DND-41 (cell line): ENCODE measurements around the gene CFAP100.

Experiments
- ATAC-seq: fragments of 200-7000 bp; cut with Tn5 transposase; 3 replicates; pipeline ENCODE4 v1.9.1; 2021; ENCODE audit warnings: low read depth; ENCODE audit not compliant: insufficient read depth
- DNase-seq: peaks from one replicate; pipeline ENCODE4 v3.0.0-alpha.2; 2020
- H2AFZ ChIP-seq: 2 replicates; pipeline ENCODE4 v1.6.0; 2012; ENCODE audit warnings: low read depth, low read length
- H3K27ac ChIP-seq: 2 replicates; pipeline ENCODE4 v1.5.1; 2012; ENCODE audit warnings: low read length, inconsistent platforms
- H3K27me3 ChIP-seq: fragments of 200-600 bp; sonication (generic); 2 replicates; pipeline ENCODE4 v1.6.0; 2012; ENCODE audit warnings: low read length, mild to moderate bottlenecking, inconsistent platforms; ENCODE audit not compliant: insufficient read depth, poor library complexity
- H3K36me3 ChIP-seq: 2 replicates; pipeline ENCODE4 v1.5.1; 2012; ENCODE audit warnings: low read length, inconsistent platforms; ENCODE audit not compliant: insufficient read depth
- H3K4me1 ChIP-seq: 2 replicates; pipeline ENCODE4 v1.5.1; 2012; ENCODE audit warnings: mild to moderate bottlenecking, low read length; ENCODE audit not compliant: insufficient read depth
- H3K4me2 ChIP-seq: 2 replicates; pipeline ENCODE4 v1.6.0; 2012; ENCODE audit warnings: mild to moderate bottlenecking, moderate library complexity, low read length, inconsistent platforms; ENCODE audit not compliant: insufficient read depth
- H3K4me3 ChIP-seq, 2 experiments: fragments of 200-600 bp in 1 of 2; shearing (Covaris generic) in 1 of 2; 2 replicates each; pipeline ENCODE4 v1.5.1; 2012 to 2016; ENCODE audit warnings: inconsistent platforms in 2 of 2, low read length in 2 of 2, mild to moderate bottlenecking in 2 of 2, low read depth in 1 of 2, moderate library complexity in 1 of 2
- H3K79me2 ChIP-seq: 2 replicates; pipeline ENCODE4 v1.6.0; 2012; ENCODE audit warnings: low read length, inconsistent platforms; ENCODE audit not compliant: insufficient read depth
- H3K9ac ChIP-seq: 2 replicates; pipeline ENCODE4 v1.6.0; 2012; ENCODE audit warnings: low read depth, mild to moderate bottlenecking, inconsistent platforms, low read length, moderate library complexity
- H3K9me3 ChIP-seq: 2 replicates; pipeline ENCODE4 v1.5.1; 2012; ENCODE audit warnings: low read length, moderate library complexity, mild to moderate bottlenecking, inconsistent platforms; ENCODE audit not compliant: insufficient read depth, severe bottlenecking
- H4K20me1 ChIP-seq: 2 replicates; pipeline ENCODE4 v1.6.0; 2012; ENCODE audit warnings: low read length; ENCODE audit not compliant: insufficient read depth
- EZH2 ChIP-seq: IDR thresholded peaks from 3 replicates; pipeline ENCODE4 v1.6.1; 2012; ENCODE audit warnings: borderline replicate concordance, low read depth, mild to moderate bottlenecking, moderate library complexity, low read length, inconsistent platforms; ENCODE audit not compliant: severe bottlenecking
- TF ChIP-seq, protein P1 (sequence below): IDR thresholded peaks from 2 replicates; pipeline ENCODE4 v1.5.1; 2012; ENCODE audit warnings: borderline replicate concordance, low read length, moderate library complexity, mild to moderate bottlenecking; ENCODE audit not compliant: poor library complexity, severe bottlenecking; ENCODE audit errors: extremely low read depth

Gene CFAP100

DNA sequence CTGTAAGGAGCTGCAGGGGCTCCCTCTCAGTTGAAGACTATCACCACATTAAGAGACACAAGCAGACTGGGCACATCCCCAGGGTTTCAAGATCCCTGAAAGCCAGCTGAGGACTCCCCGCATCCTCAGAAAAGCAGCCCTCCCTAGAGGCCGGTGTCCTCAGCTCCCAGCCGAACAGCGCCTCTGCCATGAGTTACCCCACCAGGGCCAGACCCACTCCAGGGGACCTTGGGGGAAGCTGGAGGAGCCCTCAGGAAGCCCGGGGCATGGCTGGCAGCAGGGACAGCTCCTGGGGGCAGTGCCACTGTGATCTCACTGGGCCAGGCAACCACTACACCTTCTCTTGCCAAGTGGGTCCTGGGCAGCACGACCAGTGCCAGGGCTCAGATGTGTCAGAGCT lies 45.6 kb upstream of the CFAP100 start:
- no peak overlapping the region for H3K9ac ChIP-seq
- H3K27ac ChIP-seq, result no peak overlapping the region
- H3K9me3 ChIP-seq, result no peaks in the 10 kb centered on the region
- no peaks in the 10 kb centered on the region for H3K27me3 ChIP-seq
- ATAC-seq (no peak), DNase-seq (no peak)
- H3K79me2 ChIP-seq, result no peaks in the 10 kb centered on the region
- no peak overlapping the region for H3K4me3 ChIP-seq
- no peak overlapping the region for H3K4me2 ChIP-seq
- TF ChIP-seq, protein P1, sequence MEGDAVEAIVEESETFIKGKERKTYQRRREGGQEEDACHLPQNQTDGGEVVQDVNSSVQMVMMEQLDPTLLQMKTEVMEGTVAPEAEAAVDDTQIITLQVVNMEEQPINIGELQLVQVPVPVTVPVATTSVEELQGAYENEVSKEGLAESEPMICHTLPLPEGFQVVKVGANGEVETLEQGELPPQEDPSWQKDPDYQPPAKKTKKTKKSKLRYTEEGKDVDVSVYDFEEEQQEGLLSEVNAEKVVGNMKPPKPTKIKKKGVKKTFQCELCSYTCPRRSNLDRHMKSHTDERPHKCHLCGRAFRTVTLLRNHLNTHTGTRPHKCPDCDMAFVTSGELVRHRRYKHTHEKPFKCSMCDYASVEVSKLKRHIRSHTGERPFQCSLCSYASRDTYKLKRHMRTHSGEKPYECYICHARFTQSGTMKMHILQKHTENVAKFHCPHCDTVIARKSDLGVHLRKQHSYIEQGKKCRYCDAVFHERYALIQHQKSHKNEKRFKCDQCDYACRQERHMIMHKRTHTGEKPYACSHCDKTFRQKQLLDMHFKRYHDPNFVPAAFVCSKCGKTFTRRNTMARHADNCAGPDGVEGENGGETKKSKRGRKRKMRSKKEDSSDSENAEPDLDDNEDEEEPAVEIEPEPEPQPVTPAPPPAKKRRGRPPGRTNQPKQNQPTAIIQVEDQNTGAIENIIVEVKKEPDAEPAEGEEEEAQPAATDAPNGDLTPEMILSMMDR, result no peak
- no peak for TF ChIP-seq EZH2
- H4K20me1 ChIP-seq, result no peaks in the 10 kb centered on the region
- no peaks in the 10 kb centered on the region for H3K4me1 ChIP-seq
- no peaks in the 10 kb centered on the region for H3K36me3 ChIP-seq
- H2AFZ ChIP-seq, result no peak overlapping the region

DNA sequence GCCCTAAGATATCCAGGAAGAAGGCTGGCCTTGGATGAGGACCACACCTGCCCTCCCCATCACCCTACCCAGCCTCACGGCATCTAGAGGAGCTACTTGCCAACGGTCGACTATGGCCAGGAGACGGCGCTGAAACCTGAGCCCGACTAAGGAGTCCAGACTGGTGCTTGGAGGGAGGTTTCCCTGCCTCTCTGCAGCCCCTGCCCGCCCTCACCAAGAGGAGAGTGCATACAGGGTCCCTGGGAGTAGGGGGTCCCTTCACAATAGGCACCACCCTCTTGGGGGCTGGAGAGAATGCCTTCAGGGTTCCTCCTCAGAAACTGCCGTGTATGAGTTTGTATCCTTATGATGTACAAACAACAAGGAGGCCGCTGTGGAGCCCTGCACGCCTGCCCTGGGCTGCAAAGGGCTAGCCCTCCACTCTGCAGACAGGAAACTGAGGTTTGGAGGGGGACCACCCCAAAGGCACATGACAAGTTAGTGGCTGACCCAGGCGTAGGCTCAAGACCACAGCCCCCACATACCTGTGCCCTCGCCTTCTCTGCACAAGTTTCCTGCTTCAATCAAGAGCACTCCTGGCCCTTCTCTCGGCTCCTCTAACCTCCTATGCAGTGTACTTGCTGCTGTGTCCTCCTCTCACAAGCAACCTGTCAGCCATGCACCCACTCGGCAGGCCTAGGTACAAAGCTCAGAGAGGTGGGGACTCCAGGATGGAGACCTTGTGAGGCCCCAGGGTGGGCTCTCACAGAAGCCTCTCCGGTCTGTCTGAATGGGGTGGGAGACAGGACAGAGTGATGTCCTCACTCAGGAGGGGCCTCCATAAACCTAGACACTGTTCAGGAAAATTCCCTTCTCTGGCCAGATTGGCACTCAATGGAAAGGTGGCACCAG lies 44.9 kb upstream of the CFAP100 start:
- Histone ChIP-seq H3K9ac (no peak overlapping the region), H2AFZ (no peak overlapping the region), H3K27ac (no peak overlapping the region), H3K4me2 (no peak overlapping the region), H4K20me1 (no peaks in the 10 kb centered on the region), H3K27me3 (no peaks in the 10 kb centered on the region), H3K4me3 (no peak overlapping the region), H3K4me1 (no peaks in the 10 kb centered on the region), H3K36me3 (no peaks in the 10 kb centered on the region), H3K79me2 (no peaks in the 10 kb centered on the region), H3K9me3 (no peaks in the 10 kb centered on the region)
- TF ChIP-seq, protein P1, result no peak
- TF ChIP-seq EZH2, result no peak
- no peak for ATAC-seq
- no peak for DNase-seq

DNA sequence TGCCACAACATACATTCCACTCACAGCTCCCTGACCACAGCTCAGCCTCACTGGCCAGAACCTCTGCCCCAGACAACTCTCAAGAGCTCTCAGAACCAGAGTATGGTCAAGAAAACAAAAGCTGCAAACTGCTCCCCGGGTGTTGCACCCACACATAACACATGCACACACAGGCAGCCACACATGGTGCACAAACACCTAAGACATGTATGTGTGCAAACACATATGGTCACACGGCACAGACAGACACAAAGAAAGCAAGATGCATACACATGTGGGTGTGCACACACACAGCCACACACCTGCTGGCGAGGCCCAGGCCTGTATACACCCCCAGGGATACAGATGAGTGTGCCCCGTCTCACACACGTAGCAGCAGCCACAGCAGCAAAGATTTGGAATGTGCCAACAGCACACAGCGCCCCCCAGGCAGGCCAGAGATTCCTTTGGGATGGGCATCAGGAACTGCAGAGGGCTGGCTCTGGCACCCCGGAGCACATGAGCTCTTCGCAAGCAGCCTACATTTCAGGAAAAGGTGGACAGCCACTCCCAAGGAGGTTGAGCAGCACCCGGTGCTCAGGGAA lies 44.1 kb upstream of the CFAP100 start:
- Histone ChIP-seq H3K9ac (no peak overlapping the region), H3K36me3 (no peaks in the 10 kb centered on the region), H3K4me3 (no peak overlapping the region), H3K27ac (no peak overlapping the region), H2AFZ (no peak overlapping the region), H3K9me3 (no peaks in the 10 kb centered on the region), H3K79me2 (no peaks in the 10 kb centered on the region), H3K4me2 (no peak overlapping the region), H4K20me1 (no peaks in the 10 kb centered on the region), H3K4me1 (no peaks in the 10 kb centered on the region), H3K27me3 (no peaks in the 10 kb centered on the region)
- no peak for TF ChIP-seq EZH2
- TF ChIP-seq, protein P1, result no peak
- ATAC-seq, result no peak
- no peak for DNase-seq
